Iris pigment epithelial cell (primary cell): ENCODE results near the gene FERD3L.

Experiments
- DNase-seq: peaks from one replicate; pipeline ENCODE4 v3.0.0-alpha.2; 2011; ENCODE audit warnings: low read depth

Gene FERD3L

DNA sequence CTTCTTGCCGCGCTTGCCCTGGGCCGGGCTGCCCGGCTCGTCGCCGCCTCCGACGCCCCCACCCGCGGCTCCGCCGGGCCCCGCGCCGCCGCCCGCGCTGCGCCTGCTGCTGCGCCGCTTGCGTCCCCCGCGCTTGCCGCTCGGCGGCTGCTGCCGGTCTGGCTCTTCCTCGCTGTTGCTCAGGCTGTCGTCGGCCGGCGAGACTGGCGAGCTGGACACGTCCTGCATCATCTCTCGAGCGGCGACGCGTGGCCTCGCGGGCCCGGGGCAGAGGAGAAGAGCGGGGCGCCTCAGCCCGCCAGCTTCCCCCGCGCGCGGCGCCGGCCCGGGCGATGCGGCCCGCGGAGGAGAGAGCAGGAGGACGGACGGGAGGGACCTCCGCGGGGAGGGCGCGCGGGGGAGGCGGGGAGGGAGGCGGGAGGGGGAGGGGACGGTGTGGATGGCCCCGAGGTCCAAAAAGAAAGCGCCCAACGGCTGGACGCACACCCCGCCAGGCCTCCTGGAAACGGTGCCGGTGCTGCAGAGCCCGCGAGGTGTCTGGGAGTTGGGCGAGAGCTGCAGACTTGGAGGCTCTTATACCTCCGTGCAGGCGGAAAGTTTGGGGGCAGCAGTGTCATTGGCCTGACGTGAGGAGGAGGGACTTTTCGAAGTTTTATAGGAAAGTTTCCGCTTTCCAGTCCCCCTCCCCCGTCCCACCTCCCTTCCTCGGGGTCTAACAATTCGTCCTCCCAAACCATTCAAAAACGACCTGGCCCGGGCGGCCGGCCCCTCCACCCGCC, 27.9 kb downstream of the FERD3L start, which contains the start of gene TWIST1:
Gene TWIST1, minus strand, starts transcription at position 546 of the 779 bp plus-strand sequence. Its CDS starts 315 bp downstream, at position 231.
- peak; percentile 97 for DNase-seq

DNA sequence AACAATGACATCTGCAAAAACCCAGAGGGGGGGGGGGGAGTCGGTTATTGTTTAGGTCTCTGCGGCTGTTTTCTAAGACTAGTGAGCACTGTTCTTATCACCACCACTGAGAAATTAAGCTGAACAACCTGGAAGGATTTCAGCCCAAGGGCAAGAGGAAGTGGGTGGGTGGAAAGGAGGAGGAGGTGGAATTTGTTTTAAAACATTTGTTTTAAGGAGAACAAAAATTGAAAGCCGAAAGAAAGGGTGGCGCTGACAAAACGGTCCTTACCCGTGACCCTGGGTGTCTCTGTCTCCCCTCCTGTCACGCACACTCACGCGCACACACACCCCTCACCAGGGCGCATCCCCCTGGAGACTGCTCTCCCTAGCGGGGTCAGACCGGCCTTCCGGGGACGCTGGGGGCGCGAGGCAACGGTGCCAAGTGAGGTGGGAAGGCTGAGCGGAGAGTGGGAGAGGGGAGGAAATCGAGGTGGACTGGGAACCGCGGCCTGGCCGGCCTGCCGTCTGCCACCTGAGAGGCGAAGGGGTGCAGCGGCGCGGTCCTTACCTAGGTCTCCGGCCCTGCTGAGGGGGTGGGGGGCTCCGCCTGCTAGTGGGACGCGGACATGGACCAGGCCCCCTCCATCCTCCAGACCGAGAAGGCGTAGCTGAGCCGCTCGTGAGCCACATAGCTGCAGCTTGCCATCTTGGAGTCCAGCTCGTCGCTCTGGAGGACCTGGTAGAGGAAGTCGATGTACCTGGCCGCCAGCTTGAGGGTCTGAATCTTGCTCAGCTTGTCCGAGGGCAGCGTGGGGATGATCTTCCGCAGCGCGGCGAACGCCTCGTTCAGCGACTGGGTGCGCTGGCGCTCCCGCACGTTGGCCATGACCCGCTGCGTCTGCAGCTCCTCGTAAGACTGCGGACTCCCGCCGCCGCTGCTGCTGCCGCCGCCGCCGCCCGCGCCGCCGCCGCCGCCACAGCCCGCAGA, 28.8 kb downstream of the FERD3L start:
- peak; percentile 58 for DNase-seq

DNA sequence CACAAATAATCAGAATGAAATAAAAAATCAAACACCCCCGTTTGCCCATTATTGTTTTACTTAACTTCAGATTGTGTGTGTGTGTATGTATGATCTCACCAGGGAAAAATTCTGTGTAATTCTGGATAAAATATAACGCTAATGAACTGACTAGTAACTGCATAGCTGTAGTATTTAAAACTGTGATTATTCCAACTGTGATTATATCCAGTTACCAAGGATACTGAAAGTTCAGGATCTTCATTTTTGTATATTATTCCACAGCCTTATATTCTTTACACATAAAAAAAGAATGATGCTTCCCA, 30.7 kb downstream of the FERD3L start:
- peak; percentile 56 for DNase-seq

DNA sequence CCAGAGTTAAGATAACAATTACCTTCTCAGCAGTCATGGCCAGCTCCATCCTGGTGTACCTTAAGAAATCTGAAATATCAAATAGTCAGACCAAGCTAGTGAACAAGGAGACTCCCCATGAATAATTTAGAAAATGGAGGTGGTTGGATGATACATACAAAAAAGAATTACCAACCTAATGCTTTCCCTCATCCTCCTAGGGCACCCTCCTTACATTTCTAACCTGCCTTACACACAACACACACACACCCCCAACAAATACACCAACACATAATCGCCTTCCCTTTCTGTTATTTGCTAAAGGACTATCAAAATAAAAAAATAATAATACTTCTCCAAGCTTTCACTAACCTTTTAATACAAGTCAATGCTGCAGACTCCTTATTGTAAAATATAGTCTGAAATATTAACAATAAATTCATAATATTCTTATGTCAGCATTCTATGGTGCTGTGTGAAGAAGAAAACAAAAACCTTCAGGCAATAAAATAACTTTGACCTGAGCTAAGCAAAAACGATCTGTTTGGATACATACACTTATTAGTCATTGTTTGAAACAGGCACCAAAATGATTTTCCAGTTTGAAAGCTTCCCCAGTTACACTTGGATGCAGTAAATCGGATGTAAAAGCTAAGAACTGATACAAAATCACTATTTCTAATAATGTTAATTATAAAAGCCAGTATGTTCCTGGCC, 31.2 kb downstream of the FERD3L start:
- peak; percentile 61 for DNase-seq

DNA sequence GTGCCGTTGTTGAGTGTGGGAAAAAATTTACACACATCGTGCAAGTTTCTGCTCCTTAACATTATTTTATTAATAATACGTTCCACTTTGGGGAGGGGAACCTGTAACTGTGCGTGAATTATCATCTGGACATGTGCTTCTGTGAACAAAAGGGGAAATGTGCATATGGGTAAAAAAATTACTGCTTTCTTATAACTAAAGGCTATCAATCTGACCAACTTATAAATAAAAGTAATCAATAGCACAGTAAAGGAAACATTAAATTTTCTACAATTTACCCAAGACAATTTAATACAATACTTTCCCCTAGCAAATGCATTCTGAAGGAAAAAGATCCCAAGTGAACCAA, 32.2 kb downstream of the FERD3L start:
- DNase-seq = no peak

DNA sequence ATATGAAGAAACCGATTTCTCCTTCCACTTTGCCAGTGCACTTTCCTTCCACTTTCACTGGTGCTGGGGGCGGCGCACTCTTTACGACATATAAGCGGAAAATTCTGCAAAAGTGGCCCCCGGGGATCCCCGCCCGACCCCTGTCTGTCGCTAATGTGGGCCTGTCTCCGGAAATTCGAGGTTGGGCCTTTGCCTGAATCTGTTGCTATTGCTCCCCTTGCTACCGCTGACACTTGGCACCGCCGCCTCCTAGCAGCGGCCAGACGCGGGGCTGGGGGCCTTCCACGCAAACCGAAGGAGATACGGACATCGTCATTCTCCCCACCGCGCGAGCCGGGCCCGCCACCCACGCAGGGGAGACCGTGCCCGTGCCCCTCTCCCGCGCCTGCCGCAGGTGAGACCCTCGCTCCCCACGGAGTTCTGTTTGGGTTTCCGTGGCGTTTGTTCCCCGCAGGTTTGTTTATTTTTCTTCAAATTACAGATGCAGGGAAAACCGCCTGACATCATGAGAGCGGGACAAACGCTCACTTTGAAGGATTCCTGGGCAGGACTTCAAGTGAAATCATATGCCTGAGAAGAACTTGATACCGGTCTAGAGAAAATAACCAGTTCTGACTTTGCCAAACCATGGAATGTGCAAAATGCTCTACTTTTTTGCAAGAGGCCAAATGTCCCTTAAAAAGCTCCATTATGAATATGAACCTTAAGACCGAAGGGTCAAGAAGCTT, 32.8 kb downstream of the FERD3L start:
- peak; percentile 90 for DNase-seq

DNA sequence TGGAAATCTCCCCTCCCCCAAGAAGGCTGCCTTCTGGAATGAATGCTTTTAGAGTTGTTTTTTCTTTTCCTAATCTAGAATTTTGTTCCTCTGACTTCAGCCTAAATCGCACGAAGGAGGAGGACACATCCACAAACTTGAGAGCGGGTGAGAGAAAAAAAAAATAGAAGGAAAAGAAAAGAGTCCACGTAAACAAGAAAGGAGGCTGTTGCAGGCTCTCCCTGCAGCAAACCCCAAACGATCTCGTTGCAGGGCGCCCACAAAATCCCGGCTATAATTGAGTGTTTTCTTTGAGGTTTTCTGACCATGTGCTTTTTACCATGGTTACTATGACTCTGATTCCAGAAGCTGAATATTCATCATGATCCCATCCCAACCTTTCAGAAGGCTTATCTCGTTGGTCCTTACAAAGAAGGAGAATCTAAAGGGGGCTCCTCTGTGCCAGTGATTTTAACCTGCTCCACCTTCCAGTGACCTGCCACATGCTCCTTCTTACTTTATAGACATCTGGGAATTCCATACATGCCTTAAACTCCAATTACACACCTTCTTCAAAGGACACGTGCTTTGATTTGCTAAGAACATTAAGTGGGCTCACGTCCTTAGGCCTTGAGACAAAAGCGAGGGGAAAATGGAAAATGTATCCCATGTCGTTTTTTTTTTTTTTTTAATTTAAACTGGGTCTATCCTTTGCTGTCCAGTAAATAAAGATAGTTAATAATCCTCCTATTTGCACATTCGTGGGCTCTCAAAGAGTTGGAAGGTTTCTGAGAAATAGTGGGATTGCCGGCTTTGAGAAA, 33.5 kb downstream of the FERD3L start:
- DNase-seq = no peak

DNA sequence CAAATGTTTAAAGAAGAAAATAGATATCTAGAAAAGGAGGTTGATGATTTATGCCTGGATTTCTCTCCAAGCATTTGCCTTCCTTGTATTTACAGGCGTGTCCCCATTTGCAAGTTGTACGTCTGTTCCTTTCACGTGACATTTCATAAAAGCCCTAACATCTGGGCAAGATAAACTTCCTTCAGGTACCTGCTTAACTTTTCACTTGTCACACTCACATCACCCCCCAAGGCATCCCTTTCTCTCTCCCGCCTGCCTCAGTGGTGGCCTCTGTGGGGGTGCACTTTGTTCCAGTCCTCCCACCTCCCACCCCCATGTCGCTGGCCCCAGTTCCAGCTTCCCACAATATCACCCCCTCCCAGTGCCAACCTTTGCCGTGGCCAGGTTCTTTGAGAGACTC, 34.4 kb downstream of the FERD3L start:
- no peak for DNase-seq

DNA sequence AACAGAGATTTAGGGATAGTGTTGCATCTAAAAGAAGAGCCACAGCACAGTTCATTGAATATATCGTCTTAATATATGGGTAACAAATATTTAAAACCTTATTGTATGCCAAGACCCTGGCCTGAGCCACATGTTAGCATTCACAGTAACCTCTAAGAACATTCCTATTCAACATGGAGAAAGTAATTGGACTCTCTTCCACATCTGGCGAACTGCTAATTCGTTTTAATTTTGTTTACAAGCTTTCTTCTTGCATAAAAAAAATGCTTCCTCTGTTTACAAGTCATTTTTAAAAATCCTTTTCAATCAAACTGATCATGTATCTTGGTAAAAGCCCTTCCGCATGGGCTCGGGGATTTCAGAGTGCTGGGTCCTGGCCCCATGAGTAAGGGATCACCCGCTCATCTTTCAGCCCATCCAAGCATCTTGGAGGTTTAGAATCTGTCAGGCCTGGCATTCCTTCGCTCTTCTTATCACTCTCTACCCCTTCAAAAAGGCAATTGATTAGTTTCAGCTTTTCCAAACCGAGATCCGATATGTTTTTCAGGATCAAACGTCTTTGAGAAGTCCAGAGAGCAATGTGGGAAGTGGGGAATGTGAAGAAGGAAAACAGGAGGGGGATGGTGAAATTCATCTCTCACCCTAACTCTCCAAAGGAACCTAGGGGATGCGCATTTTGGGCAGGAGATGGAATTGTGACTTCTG, 35.0 kb downstream of the FERD3L start:
- no peak for DNase-seq

DNA sequence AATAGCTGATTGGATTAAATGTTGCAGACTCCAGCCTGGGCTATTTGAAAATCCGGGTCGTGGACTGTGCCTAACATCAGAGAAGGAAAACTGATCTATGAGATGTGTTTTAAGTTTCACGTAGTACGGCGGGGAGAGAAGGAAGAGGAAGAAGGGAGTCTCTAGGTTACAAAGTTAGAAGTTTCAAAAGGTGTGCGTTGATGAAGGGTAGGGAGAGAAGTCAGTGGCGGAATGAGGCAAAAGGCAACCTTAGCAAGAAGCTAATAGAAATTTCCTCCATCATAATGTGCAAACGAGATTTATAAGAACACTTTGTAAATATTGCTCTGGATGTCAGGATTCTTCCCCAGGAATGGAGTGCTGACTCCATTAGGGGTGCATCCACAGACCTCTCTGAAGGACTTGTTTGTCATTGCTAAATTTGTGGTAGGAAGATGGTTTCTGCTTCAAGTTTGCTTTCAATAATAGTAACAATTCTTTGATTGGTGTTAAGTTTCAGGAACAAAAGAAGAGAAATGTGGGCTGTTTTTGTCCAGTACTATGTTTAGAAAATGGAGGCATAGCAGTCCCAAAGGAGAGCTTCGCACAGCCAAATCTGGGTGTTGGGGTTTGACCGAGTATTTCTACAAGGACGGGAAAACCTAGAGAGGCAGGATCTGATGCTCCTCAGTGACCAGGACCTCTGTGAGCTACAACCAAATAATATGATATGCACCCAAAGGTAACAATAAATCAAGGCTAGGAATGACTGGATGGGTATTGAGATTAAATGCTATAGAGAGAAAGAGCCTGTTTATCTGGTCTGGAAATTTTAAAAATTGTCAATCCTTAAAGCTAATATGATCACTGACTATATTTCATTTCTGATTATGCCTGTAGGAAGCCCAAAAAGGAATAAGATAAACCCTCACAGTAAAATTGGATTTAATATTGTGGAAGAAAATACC, 35.9 kb downstream of the FERD3L start:
- DNase-seq = no peak

DNA sequence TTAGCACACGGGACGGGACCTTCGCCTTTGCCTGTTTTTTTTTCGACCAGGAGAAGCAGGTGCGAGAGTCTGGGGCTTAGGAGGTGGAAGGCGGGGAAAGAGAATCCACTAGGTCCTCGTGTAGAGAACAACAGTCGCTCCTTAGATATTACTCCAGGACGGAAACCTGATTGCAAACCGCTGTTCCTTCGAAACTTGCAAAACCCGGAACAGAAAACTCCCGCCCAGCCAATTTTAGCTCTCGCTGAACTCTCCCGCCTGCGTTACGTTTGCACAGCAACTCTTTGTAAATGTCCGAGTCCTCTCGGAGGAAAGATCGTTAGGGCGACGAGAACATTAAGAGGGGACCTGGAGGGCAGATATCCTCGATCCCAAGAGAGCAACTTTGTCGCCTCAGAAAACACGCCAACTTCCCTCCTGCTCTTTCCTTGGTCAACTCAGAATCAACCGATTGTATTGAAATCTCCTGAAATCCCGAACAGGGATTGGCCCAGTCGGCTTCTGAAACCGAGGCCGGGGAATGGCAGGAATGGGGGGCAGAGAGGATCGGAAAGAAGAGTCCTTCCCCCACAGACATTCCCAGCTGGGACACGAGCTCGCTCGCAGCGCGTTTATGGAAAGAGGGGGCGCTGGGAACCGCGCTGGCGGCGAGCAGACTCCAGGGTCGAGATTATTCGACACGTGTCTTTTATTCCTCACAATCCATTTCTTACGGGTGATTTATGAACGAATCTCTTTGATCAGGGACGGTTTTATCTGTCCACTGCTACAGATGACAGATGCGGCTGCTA, 37.7 kb downstream of the FERD3L start:
- DNase-seq = peak; percentile 84

DNA sequence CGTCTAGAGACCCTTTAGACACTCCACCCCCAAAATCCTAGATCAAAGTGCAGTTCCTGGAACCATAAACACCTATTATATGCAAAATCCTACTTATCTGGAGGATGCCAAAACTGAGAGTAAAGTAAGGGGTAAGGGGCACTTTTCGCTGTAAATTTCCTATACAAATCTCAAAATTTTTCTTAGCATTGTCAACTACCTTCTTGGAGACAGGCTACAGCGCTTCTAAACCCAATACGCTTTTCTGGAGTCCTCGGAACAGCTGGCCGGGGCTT, 38.2 kb downstream of the FERD3L start:
- DNase-seq = no peak

DNA sequence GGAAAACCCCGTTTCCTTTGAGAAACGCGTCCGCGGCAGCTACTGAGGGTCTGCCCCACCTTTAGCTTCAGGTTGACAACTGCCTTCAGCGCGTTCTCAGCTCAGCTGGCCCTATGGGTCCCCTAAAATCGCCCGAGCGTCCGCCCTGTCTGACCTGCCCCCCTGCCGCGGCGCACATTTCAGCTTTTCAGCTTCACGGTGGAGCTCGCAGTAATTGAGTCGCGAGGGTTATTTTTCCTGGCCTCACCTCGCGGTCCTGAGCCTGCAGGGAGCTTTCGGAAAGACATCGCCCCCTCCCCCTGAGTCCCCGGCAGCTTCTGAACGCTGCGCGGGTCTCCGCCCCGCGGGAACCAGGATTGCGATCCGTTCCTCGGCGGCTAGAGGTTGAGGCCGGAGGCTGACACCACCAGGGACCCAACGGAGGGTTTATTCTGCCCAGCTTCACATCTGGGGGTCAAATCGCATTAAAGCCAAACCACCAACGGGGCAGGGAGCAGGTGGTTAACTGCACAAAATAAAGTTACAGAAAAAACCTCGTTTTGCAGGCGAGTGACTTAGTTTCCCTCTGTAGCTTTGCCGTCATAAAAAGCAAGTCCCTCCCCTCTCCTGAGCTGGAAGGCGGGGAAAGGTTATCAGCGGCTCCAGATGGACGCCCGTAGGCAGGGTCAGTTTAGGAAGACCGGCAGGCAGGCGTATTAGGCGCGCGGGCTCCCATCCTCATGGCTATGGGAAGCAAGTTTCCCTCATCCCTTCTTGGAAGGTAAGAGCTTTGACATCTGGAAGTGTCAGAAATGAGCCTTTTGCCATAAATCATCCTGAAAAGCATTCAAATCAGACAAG, 38.8 kb downstream of the FERD3L start:
- no peak for DNase-seq

DNA sequence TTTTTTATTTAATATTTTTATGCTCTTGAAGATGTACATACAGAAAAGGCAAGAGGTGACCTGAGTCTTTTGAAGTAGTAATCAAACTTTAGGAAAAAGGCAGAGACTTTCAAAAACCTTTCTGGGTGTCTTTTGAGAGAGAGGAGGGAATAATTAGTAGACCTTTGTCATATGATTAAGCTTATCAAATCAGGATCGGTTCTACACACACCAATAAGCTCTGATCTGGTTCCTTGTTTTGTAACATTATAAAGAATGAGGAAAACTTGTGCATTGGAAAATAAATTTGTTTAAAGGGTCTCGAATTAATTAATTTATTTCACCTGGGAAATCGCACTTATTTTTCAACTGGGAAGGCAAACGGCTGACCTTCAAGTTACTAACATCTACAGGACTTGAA, 39.7 kb downstream of the FERD3L start:
- DNase-seq = no peak

DNA sequence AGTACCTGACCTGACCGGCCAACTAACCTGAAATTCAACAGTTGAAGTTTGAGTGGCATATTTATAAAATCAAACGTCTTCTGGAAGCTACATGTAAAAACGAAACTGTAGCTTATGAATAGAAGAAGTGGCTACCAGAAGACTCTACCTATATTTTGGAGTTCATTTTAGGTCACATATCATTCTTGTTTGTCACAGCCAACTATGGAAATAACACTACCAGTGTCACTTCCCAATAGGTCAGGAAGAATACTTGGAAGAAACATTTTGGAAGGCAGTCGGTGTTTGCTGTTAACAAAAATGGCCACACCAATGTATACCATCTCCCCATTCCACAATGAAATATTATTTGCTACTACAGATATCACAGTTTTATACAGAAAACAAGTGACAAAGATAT, 40.4 kb downstream of the FERD3L start:
- no peak for DNase-seq

DNA sequence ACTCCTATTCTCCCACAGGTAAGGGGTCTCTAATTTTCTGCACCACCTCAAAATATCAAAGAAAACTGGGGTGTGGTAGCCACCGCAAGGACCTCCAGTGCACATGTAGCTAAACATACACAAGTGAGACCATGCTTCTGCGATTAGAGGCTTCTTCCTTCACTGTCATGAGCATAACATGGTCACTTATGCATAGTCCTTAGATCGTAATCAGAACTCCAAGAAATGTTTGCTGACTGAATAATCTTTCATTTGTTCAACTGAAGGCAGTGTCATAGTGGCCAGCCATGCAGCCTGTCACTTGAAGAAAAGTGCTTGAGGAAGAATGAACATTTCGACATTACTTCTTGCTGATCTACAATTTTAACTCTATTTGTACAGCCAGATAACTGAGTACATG, 42.3 kb downstream of the FERD3L start:
- no peak for DNase-seq

DNA sequence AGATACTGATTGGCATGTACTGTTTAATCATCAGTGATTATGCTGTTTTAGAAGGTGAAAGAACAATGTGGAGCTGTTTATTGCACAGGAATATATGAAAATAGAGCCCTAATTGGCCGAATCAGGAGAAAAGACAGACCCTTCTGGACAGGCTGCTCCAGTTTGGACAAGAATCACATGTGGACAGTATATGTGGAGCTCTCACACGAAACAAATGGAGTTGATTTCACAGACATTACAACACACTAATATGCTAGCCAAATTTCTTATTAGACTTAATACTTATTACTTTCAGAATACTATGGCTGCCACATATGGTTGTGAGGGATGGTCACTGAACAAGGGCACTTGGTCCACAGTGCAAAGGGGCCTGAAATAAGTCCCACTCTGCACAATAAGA, 43.3 kb downstream of the FERD3L start:
- no peak for DNase-seq

DNA sequence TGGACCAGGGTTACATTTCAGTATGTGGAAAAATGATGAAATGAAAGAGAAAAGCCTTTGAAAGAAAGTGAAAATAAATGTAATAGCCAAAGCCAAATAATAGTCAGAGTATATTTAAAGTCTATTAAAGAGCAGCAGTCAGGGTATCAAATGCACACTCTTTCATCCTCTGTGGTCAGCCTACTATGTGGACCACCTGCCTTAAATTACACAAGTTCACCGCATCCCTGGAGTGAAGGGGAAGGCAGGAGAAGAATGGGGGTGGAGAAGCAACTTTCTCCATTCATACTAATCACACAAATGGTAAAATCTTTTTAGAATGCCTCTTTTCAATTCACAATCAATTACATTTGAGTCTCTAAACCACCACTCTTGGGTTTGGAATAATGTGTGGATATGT, 43.7 kb downstream of the FERD3L start:
- no peak for DNase-seq
